Esophagus muscularis mucosa (tissue), 3 donors: Measurements from ENCODE around the gene ATL2.

Source experiments
- CTCF ChIP-seq, 3 experiments: fragments of 200-600 bp in 2 of 3; fragments of 450-650 bp in 1 of 3; sonication (generic) in 2 of 3; IDR thresholded peaks; one replicate each; pipeline ENCODE4 v1.5.1; 2017 to 2019; ENCODE audit warnings: antibody characterized with exemption in 3 of 3, mild to moderate bottlenecking in 2 of 3, moderate library complexity in 1 of 3
- EP300 ChIP-seq: sonication (generic); formaldehyde crosslinking; IDR thresholded peaks from one replicate; pipeline ENCODE4 v1.6.1; 2017; ENCODE audit warnings: antibody characterized with exemption

DNA sequence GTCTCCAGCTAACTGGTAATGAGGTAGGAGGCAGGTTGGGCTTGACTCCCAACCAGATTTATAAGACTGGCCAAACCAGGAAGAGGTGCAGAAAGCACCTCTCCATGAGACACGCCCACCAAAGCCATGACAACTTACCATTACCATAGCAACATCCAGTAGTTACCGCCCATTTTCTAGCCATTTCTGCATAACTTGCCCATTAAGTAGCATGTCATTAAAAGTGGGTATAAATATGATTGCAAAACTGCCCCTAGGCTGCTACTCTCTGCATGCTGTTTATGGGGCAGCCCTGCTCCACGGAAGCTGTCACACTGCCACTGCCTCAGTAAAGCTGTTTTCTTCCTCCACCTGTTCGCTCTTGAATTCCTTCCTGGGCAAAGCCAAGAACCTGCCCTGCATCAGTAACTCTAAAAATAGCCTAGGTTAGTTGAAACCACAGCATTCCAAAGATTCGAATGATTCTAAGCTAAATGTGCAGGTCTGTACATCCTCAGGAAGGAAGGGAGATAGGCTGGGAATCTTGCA, 131.9 kb downstream of the ATL2 start:
- TF ChIP-seq EP300 (no peak), CTCF (IDR thresholded peaks at IDR 0.05) (no peak)
